IMR-90 (cell line): ENCODE data around the gene CTDSP1. TPM values are rescaled to one million over a fixed set of nuclear protein-coding genes. Genes with fewer than 3 reads are reported as not detected.

Experiments
- ATAC-seq: fragments of 200-7000 bp; cut with Tn5 transposase; 2 replicates; pipeline ENCODE4 v1.9.1; 2020; ENCODE audit warnings: low read depth, mild to moderate bottlenecking, moderate library complexity
- BruUV-seq: library from RNA; stranded (reverse); fragments of 400-500 nt; replicated peaks from 2 replicates; lab custom pipeline; 2021; lab: Mats Ljungman, UMichigan
- CTCF ChIA-PET: fragments of 300-600 bp; formaldehyde crosslinking; extraction: SDS; loops from one replicate; lab custom pipeline; 2021; ENCODE audit warnings: antibody characterized with exemption; lab: Yijun Ruan, JAX
- POLR2A ChIA-PET: fragments of 300-600 bp; sonication (Branson Sonifier 250); formaldehyde crosslinking; loops from one replicate; lab custom pipeline; 2022; ENCODE audit warnings: antibody characterized with exemption; ENCODE audit not compliant: unreplicated experiment; lab: Charles Lee
- DNase-seq: peaks from one replicate; pipeline ENCODE4 v3.0.0; 2013
- H2AFZ ChIP-seq: replicated peaks from 2 replicates; pipeline ENCODE3; 2013; ENCODE audit warnings: low read length, mild to moderate bottlenecking; ENCODE audit not compliant: poor library complexity
- H2AK5ac ChIP-seq: 2 replicates; pipeline ENCODE4 v1.6.1; 2013; ENCODE audit warnings: low read depth, low read length, inconsistent platforms
- H2AK9ac ChIP-seq: replicated peaks from 2 replicates; pipeline ENCODE3; 2013; ENCODE audit warnings: mild to moderate bottlenecking, low read depth, low read length, moderate library complexity; ENCODE audit not compliant: poor library complexity
- H2BK120ac ChIP-seq: 2 replicates; pipeline ENCODE4 v1.6.1; 2013; ENCODE audit warnings: low read depth, low read length, inconsistent platforms
- H2BK15ac ChIP-seq: 3 replicates; pipeline ENCODE4 v1.6.1; 2013; ENCODE audit warnings: low read depth, low read length, inconsistent platforms
- H2BK20ac ChIP-seq: 2 replicates; pipeline ENCODE4 v1.6.1; 2013; ENCODE audit warnings: low read depth, mild to moderate bottlenecking, inconsistent platforms, low read length, moderate library complexity
- H2BK5ac ChIP-seq: 2 replicates; pipeline ENCODE4 v1.6.1; 2013; ENCODE audit warnings: mild to moderate bottlenecking, low read depth, low read length, inconsistent platforms; ENCODE audit not compliant: poor library complexity, severe bottlenecking
- H3K14ac ChIP-seq: replicated peaks from 2 replicates; pipeline ENCODE4 v1.6.1; 2013; ENCODE audit warnings: low read depth, low read length, inconsistent platforms
- H3K18ac ChIP-seq: 2 replicates; pipeline ENCODE4 v1.6.1; 2013; ENCODE audit warnings: low read depth, low read length, control low read depth
- H3K23ac ChIP-seq: 2 replicates; pipeline ENCODE4 v1.6.1; 2013; ENCODE audit warnings: low read depth, low read length, inconsistent platforms
- H3K27ac ChIP-seq: 2 replicates; pipeline ENCODE4 v1.5.1; 2013; ENCODE audit warnings: mild to moderate bottlenecking, control low read depth, low read length; ENCODE audit not compliant: insufficient read depth
- H3K27me3 ChIP-seq: 2 replicates; pipeline ENCODE4 v1.6.1; 2013; ENCODE audit warnings: low read length; ENCODE audit not compliant: control insufficient read depth, insufficient read depth
- H3K36me3 ChIP-seq: 2 replicates; pipeline ENCODE4 v1.6.1; 2013; ENCODE audit warnings: low read length, mixed read lengths; ENCODE audit not compliant: control insufficient read depth, insufficient read depth
- H3K4ac ChIP-seq: 2 replicates; pipeline ENCODE4 v1.6.1; 2013; ENCODE audit warnings: low read depth, low read length, inconsistent platforms
- H3K4me1 ChIP-seq: 2 replicates; pipeline ENCODE4 v1.6.1; 2013; ENCODE audit warnings: low read length, mixed read lengths; ENCODE audit not compliant: control insufficient read depth, insufficient read depth
- H3K4me2 ChIP-seq: 2 replicates; pipeline ENCODE4 v1.6.1; 2013; ENCODE audit warnings: low read depth, mild to moderate bottlenecking, control low read depth, low read length, moderate library complexity
- H3K4me3 ChIP-seq: 2 replicates; pipeline ENCODE4 v1.5.1; 2013; ENCODE audit warnings: low read depth, mild to moderate bottlenecking, control low read depth, low read length, moderate library complexity; ENCODE audit not compliant: insufficient read depth
- H3K56ac ChIP-seq: 2 replicates; pipeline ENCODE4 v1.6.1; 2013; ENCODE audit warnings: low read length, inconsistent platforms; ENCODE audit not compliant: insufficient read depth; ENCODE audit errors: extremely low read depth
- H3K79me1 ChIP-seq, 2 experiments: 2 replicates each; pipeline ENCODE4 v1.6.1; 2013; ENCODE audit warnings: low read length in 2 of 2, inconsistent platforms in 1 of 2, low read depth in 1 of 2
- H3K9ac ChIP-seq: 2 replicates; pipeline ENCODE4 v1.6.1; 2013; ENCODE audit warnings: low read depth, low read length, control low read depth
- H3K9me1 ChIP-seq: 2 replicates; pipeline ENCODE4 v1.6.1; 2013; ENCODE audit warnings: low read length, inconsistent platforms; ENCODE audit not compliant: insufficient read depth
- H3K9me3 ChIP-seq: 2 replicates; pipeline ENCODE4 v1.6.1; 2013; ENCODE audit warnings: low read length; ENCODE audit not compliant: control insufficient read depth, insufficient read depth
- H4K20me1 ChIP-seq: 2 replicates; pipeline ENCODE4 v1.6.1; 2013; ENCODE audit warnings: low read length, inconsistent platforms; ENCODE audit not compliant: insufficient read depth
- H4K5ac ChIP-seq: 2 replicates; pipeline ENCODE4 v1.6.1; 2013; ENCODE audit warnings: mild to moderate bottlenecking, low read depth, low read length, control low read depth
- H4K8ac ChIP-seq, 2 experiments: 2 replicates each; pipeline ENCODE4 v1.6.1; 2013; ENCODE audit warnings: low read depth in 2 of 2, low read length in 2 of 2, control low read depth in 1 of 2, inconsistent platforms in 1 of 2
- H4K91ac ChIP-seq: 2 replicates; pipeline ENCODE4 v1.6.1; 2013; ENCODE audit warnings: low read depth, low read length, inconsistent platforms; ENCODE audit not compliant: insufficient read depth
- CEBPB ChIP-seq: IDR thresholded peaks from 2 replicates; pipeline ENCODE4 v1.6.1; 2012; ENCODE audit warnings: low read depth, low read length, improper control_type of control experiment
- CHD1 ChIP-seq: IDR thresholded peaks from 2 replicates; pipeline ENCODE4 v1.6.1; 2012; ENCODE audit warnings: low read depth, low read length, improper control_type of control experiment
- CTCF ChIP-seq: conservative IDR thresholded peaks from 2 replicates; pipeline ENCODE4 v1.5.1; 2012; ENCODE audit warnings: mild to moderate bottlenecking, low read depth, low read length, improper control_type of control experiment
- ELK1 ChIP-seq: fragments of 150-350 bp; IDR thresholded peaks from 2 replicates; pipeline ENCODE4 v1.6.1; 2016; ENCODE audit warnings: low read depth, mild to moderate bottlenecking, low read length, moderate library complexity, borderline replicate concordance
- MAFK ChIP-seq: IDR thresholded peaks from 2 replicates; pipeline ENCODE4 v1.6.1; 2012; ENCODE audit warnings: low read depth, low read length, improper control_type of control experiment
- MXI1 ChIP-seq: IDR thresholded peaks from 2 replicates; pipeline ENCODE4 v1.6.1; 2012; ENCODE audit warnings: low read depth, mild to moderate bottlenecking, low read length, moderate library complexity, borderline replicate concordance
- USF2 ChIP-seq: fragments of 150-350 bp; IDR thresholded peaks from 2 replicates; pipeline ENCODE4 v1.6.1; 2017; ENCODE audit warnings: mild to moderate bottlenecking, antibody characterized with exemption, low read length, low read depth
- WGBS, 2 experiments: methylation state at CpG; one replicate each; pipeline versions ENCODE4 v1.1.5 to v1.1.7; 2013; ENCODE audit warnings: missing lambda C conversion rate in 2 of 2; ENCODE audit not compliant: insufficient read length in 1 of 2; ENCODE audit errors: extremely low coverage in 2 of 2; 5-methylcytosine and 5-hydroxymethylcytosine counted together
- dilution Hi-C: fragments of 300-500 bp; cut with HindIII; formaldehyde crosslinking; loops from one replicate; pipeline ENCODE4 v1.14.3; 2018; ENCODE audit warnings: low sequenced_read_pairs; ENCODE audit not compliant: unreplicated experiment
- in situ Hi-C: fragments of 300-500 bp; cut with MboI; formaldehyde crosslinking; loops from 3 replicates; pipeline ENCODE4 v1.14.3; 2019; ENCODE audit warnings: low sequenced_read_pairs, inconsistent platforms, mixed read lengths
- intact Hi-C: fragments of 100-400 bp; cut with micrococcal nuclease; formaldehyde crosslinking; loops from 2 replicates; pipeline ENCODE4 v1.10.0; 2022
- polyA plus RNA-seq, 3 experiments: library from polyadenylated mRNA; depleted of rRNA; stranded (reverse); fragments of >200 nt; gene quantifications; 2 replicates each; pipeline ENCODE4 v1.2.3, GENCODE V29; 2012; ENCODE audit warnings: low replicate concordance in 1 of 3
- total RNA-seq: library from RNA; depleted of rRNA; stranded (reverse); fragments of >200 nt; gene quantifications from 2 replicates; pipeline ENCODE4 v1.2.3, GENCODE V29; 2012

Gene CTDSP1
- total and polyA plus RNA-seq, 2 of the 4 experiments (the other 2 are of a cell fraction), result 19.7 to 64.3 TPM

- Histone ChIP-seq H3K9me3 (no peaks in the 10 kb centered on the region), H2BK15ac (no peak overlapping the region), H3K23ac (no peak overlapping the region), H3K14ac (no peak overlapping the region), H2BK120ac (no peak overlapping the region), H4K5ac (no peak overlapping the region), H2BK5ac (no peak overlapping the region), H3K9ac (no peak overlapping the region), H3K36me3 (no peaks in the 10 kb centered on the region), H3K4me3 (no peak overlapping the region), H3K27ac (no peak overlapping the region), H4K8ac (no peak overlapping the region), H3K18ac (no peak overlapping the region), H3K27me3 (no peaks in the 10 kb centered on the region), H3K4me1 (peaks cover 2% of the 10 kb centered on the region; the same call in 1 of the 2 replicates), H3K4me2 (no peak overlapping the region), H2AFZ (no peak overlapping the region), H2BK20ac (no peak overlapping the region), H3K56ac (no peak overlapping the region), H2AK9ac (no peak overlapping the region), H4K91ac (no peak overlapping the region), H4K20me1 (no peaks in the 10 kb centered on the region), H3K4ac (no peak overlapping the region), H2AK5ac (no peak overlapping the region), H3K9me1 (no peaks in the 10 kb centered on the region), H3K79me1 (no peaks in the 10 kb centered on the region)
- intact Hi-C loops, result no loop called here
- POLR2A ChIA-PET, result no interaction called here
- no peak for ATAC-seq
- DNase-seq, result no peak
- WGBS, 2 experiments, result 60% methylated on average over 1 of the region's 4 CpGs; no CpG with 5 or more reads in 1 of the 2 experiments
- BruUV-seq, result no TSS peak
- CTCF ChIA-PET, result no interaction called here
- dilution Hi-C loops, result no loop called here
- TF ChIP-seq MXI1 (no peak), MAFK (no peak), CTCF (no peak), USF2 (no peak), CEBPB (no peak), CHD1 (no peak), ELK1 (no peak)
- in situ Hi-C loops, result no loop called here
Measured at GRCh38 chr2:218438596-218438995, 38.9 kb downstream of the CTDSP1 start.
